IMR-90 (cell line): ENCODE data around the gene EIF6. TPM values are rescaled to one million over a fixed set of nuclear protein-coding genes. Genes with fewer than 3 reads are reported as not detected.

Experiments used
- ATAC-seq: fragments of 200-7000 bp; cut with Tn5 transposase; 2 replicates; pipeline ENCODE4 v1.9.1; 2020; ENCODE audit warnings: low read depth, mild to moderate bottlenecking, moderate library complexity
- BruUV-seq: library from RNA; stranded (reverse); fragments of 400-500 nt; replicated peaks from 2 replicates; lab custom pipeline; 2021; lab: Mats Ljungman, UMichigan
- CTCF ChIA-PET: fragments of 300-600 bp; formaldehyde crosslinking; extraction: SDS; loops from one replicate; lab custom pipeline; 2021; ENCODE audit warnings: antibody characterized with exemption; lab: Yijun Ruan, JAX
- POLR2A ChIA-PET: fragments of 300-600 bp; sonication (Branson Sonifier 250); formaldehyde crosslinking; loops from one replicate; lab custom pipeline; 2022; ENCODE audit warnings: antibody characterized with exemption; ENCODE audit not compliant: unreplicated experiment; lab: Charles Lee
- DNase-seq: peaks from one replicate; pipeline ENCODE4 v3.0.0; 2013
- H2AFZ ChIP-seq: replicated peaks from 2 replicates; pipeline ENCODE3; 2013; ENCODE audit warnings: low read length, mild to moderate bottlenecking; ENCODE audit not compliant: poor library complexity
- H2AK5ac ChIP-seq: 2 replicates; pipeline ENCODE4 v1.6.1; 2013; ENCODE audit warnings: low read depth, low read length, inconsistent platforms
- H2AK9ac ChIP-seq: replicated peaks from 2 replicates; pipeline ENCODE3; 2013; ENCODE audit warnings: mild to moderate bottlenecking, low read depth, low read length, moderate library complexity; ENCODE audit not compliant: poor library complexity
- H2BK120ac ChIP-seq: 2 replicates; pipeline ENCODE4 v1.6.1; 2013; ENCODE audit warnings: low read depth, low read length, inconsistent platforms
- H2BK15ac ChIP-seq: 3 replicates; pipeline ENCODE4 v1.6.1; 2013; ENCODE audit warnings: low read depth, low read length, inconsistent platforms
- H2BK20ac ChIP-seq: 2 replicates; pipeline ENCODE4 v1.6.1; 2013; ENCODE audit warnings: low read depth, mild to moderate bottlenecking, inconsistent platforms, low read length, moderate library complexity
- H2BK5ac ChIP-seq: 2 replicates; pipeline ENCODE4 v1.6.1; 2013; ENCODE audit warnings: mild to moderate bottlenecking, low read depth, low read length, inconsistent platforms; ENCODE audit not compliant: poor library complexity, severe bottlenecking
- H3K14ac ChIP-seq: replicated peaks from 2 replicates; pipeline ENCODE4 v1.6.1; 2013; ENCODE audit warnings: low read depth, low read length, inconsistent platforms
- H3K18ac ChIP-seq: 2 replicates; pipeline ENCODE4 v1.6.1; 2013; ENCODE audit warnings: low read depth, low read length, control low read depth
- H3K23ac ChIP-seq: 2 replicates; pipeline ENCODE4 v1.6.1; 2013; ENCODE audit warnings: low read depth, low read length, inconsistent platforms
- H3K27ac ChIP-seq: 2 replicates; pipeline ENCODE4 v1.5.1; 2013; ENCODE audit warnings: mild to moderate bottlenecking, control low read depth, low read length; ENCODE audit not compliant: insufficient read depth
- H3K27me3 ChIP-seq: 2 replicates; pipeline ENCODE4 v1.6.1; 2013; ENCODE audit warnings: low read length; ENCODE audit not compliant: control insufficient read depth, insufficient read depth
- H3K36me3 ChIP-seq: 2 replicates; pipeline ENCODE4 v1.6.1; 2013; ENCODE audit warnings: low read length, mixed read lengths; ENCODE audit not compliant: control insufficient read depth, insufficient read depth
- H3K4ac ChIP-seq: 2 replicates; pipeline ENCODE4 v1.6.1; 2013; ENCODE audit warnings: low read depth, low read length, inconsistent platforms
- H3K4me1 ChIP-seq: 2 replicates; pipeline ENCODE4 v1.6.1; 2013; ENCODE audit warnings: low read length, mixed read lengths; ENCODE audit not compliant: control insufficient read depth, insufficient read depth
- H3K4me2 ChIP-seq: 2 replicates; pipeline ENCODE4 v1.6.1; 2013; ENCODE audit warnings: low read depth, mild to moderate bottlenecking, control low read depth, low read length, moderate library complexity
- H3K4me3 ChIP-seq: 2 replicates; pipeline ENCODE4 v1.5.1; 2013; ENCODE audit warnings: low read depth, mild to moderate bottlenecking, control low read depth, low read length, moderate library complexity; ENCODE audit not compliant: insufficient read depth
- H3K56ac ChIP-seq: 2 replicates; pipeline ENCODE4 v1.6.1; 2013; ENCODE audit warnings: low read length, inconsistent platforms; ENCODE audit not compliant: insufficient read depth; ENCODE audit errors: extremely low read depth
- H3K79me1 ChIP-seq, 2 experiments: 2 replicates each; pipeline ENCODE4 v1.6.1; 2013; ENCODE audit warnings: low read length in 2 of 2, inconsistent platforms in 1 of 2, low read depth in 1 of 2
- H3K9ac ChIP-seq: 2 replicates; pipeline ENCODE4 v1.6.1; 2013; ENCODE audit warnings: low read depth, low read length, control low read depth
- H3K9me1 ChIP-seq: 2 replicates; pipeline ENCODE4 v1.6.1; 2013; ENCODE audit warnings: low read length, inconsistent platforms; ENCODE audit not compliant: insufficient read depth
- H3K9me3 ChIP-seq: 2 replicates; pipeline ENCODE4 v1.6.1; 2013; ENCODE audit warnings: low read length; ENCODE audit not compliant: control insufficient read depth, insufficient read depth
- H4K20me1 ChIP-seq: 2 replicates; pipeline ENCODE4 v1.6.1; 2013; ENCODE audit warnings: low read length, inconsistent platforms; ENCODE audit not compliant: insufficient read depth
- H4K5ac ChIP-seq: 2 replicates; pipeline ENCODE4 v1.6.1; 2013; ENCODE audit warnings: mild to moderate bottlenecking, low read depth, low read length, control low read depth
- H4K8ac ChIP-seq, 2 experiments: 2 replicates each; pipeline ENCODE4 v1.6.1; 2013; ENCODE audit warnings: low read depth in 2 of 2, low read length in 2 of 2, control low read depth in 1 of 2, inconsistent platforms in 1 of 2
- H4K91ac ChIP-seq: 2 replicates; pipeline ENCODE4 v1.6.1; 2013; ENCODE audit warnings: low read depth, low read length, inconsistent platforms; ENCODE audit not compliant: insufficient read depth
- BHLHE40 ChIP-seq: fragments of 150-350 bp; IDR thresholded peaks from 2 replicates; pipeline ENCODE4 v1.6.1; 2016; ENCODE audit warnings: mild to moderate bottlenecking, low read depth, low read length
- CEBPB ChIP-seq: IDR thresholded peaks from 2 replicates; pipeline ENCODE4 v1.6.1; 2012; ENCODE audit warnings: low read depth, low read length, improper control_type of control experiment
- CHD1 ChIP-seq: IDR thresholded peaks from 2 replicates; pipeline ENCODE4 v1.6.1; 2012; ENCODE audit warnings: low read depth, low read length, improper control_type of control experiment
- CTCF ChIP-seq: conservative IDR thresholded peaks from 2 replicates; pipeline ENCODE4 v1.5.1; 2012; ENCODE audit warnings: mild to moderate bottlenecking, low read depth, low read length, improper control_type of control experiment
- FOS ChIP-seq: fragments of 150-350 bp; IDR thresholded peaks from 2 replicates; pipeline ENCODE4 v1.6.1; 2016; ENCODE audit warnings: low read depth, low read length
- MAFK ChIP-seq: IDR thresholded peaks from 2 replicates; pipeline ENCODE4 v1.6.1; 2012; ENCODE audit warnings: low read depth, low read length, improper control_type of control experiment
- MAZ ChIP-seq: IDR thresholded peaks from 2 replicates; pipeline ENCODE4 v1.6.1; 2012; ENCODE audit warnings: low read depth, mild to moderate bottlenecking, low read length, improper control_type of control experiment, moderate library complexity, borderline replicate concordance
- MXI1 ChIP-seq: IDR thresholded peaks from 2 replicates; pipeline ENCODE4 v1.6.1; 2012; ENCODE audit warnings: low read depth, mild to moderate bottlenecking, low read length, moderate library complexity, borderline replicate concordance
- NFE2L2 ChIP-seq: fragments of 150-350 bp; IDR thresholded peaks from 2 replicates; pipeline ENCODE4 v1.6.1; 2016; ENCODE audit warnings: low read depth, mild to moderate bottlenecking, low read length
- POLR2A ChIP-seq: IDR thresholded peaks from 2 replicates; pipeline ENCODE4 v1.6.1; 2012; ENCODE audit warnings: mild to moderate bottlenecking, low read depth, low read length
- RAD21 ChIP-seq: IDR thresholded peaks from 2 replicates; pipeline ENCODE4 v1.6.1; 2012; ENCODE audit warnings: low read length, improper control_type of control experiment
- RCOR1 ChIP-seq: IDR thresholded peaks from 2 replicates; pipeline ENCODE4 v1.6.1; 2012; ENCODE audit warnings: mild to moderate bottlenecking, low read length, improper control_type of control experiment; ENCODE audit not compliant: insufficient replicate concordance
- RFX5 ChIP-seq: IDR thresholded peaks from 2 replicates; pipeline ENCODE4 v1.8.0; 2012; ENCODE audit warnings: low read depth, mild to moderate bottlenecking, low read length, moderate library complexity
- SMC3 ChIP-seq: fragments of 150-350 bp; IDR thresholded peaks from 2 replicates; pipeline ENCODE4 v1.6.1; 2016; ENCODE audit warnings: low read depth, mild to moderate bottlenecking, antibody characterized with exemption, low read length, moderate library complexity
- USF2 ChIP-seq: fragments of 150-350 bp; IDR thresholded peaks from 2 replicates; pipeline ENCODE4 v1.6.1; 2017; ENCODE audit warnings: mild to moderate bottlenecking, antibody characterized with exemption, low read length, low read depth
- WGBS, 2 experiments: methylation state at CpG; one replicate each; pipeline versions ENCODE4 v1.1.5 to v1.1.7; 2013; ENCODE audit warnings: missing lambda C conversion rate in 2 of 2; ENCODE audit not compliant: insufficient read length in 1 of 2; ENCODE audit errors: extremely low coverage in 2 of 2; 5-methylcytosine and 5-hydroxymethylcytosine counted together
- dilution Hi-C: fragments of 300-500 bp; cut with HindIII; formaldehyde crosslinking; loops from one replicate; pipeline ENCODE4 v1.14.3; 2018; ENCODE audit warnings: low sequenced_read_pairs; ENCODE audit not compliant: unreplicated experiment
- in situ Hi-C: fragments of 300-500 bp; cut with MboI; formaldehyde crosslinking; loops from 3 replicates; pipeline ENCODE4 v1.14.3; 2019; ENCODE audit warnings: low sequenced_read_pairs, inconsistent platforms, mixed read lengths
- intact Hi-C: fragments of 100-400 bp; cut with micrococcal nuclease; formaldehyde crosslinking; loops from 2 replicates; pipeline ENCODE4 v1.10.0; 2022
- polyA plus RNA-seq, 3 experiments: library from polyadenylated mRNA; depleted of rRNA; stranded (reverse); fragments of >200 nt; gene quantifications; 2 replicates each; pipeline ENCODE4 v1.2.3, GENCODE V29; 2012; ENCODE audit warnings: low replicate concordance in 1 of 3
- total RNA-seq: library from RNA; depleted of rRNA; stranded (reverse); fragments of >200 nt; gene quantifications from 2 replicates; pipeline ENCODE4 v1.2.3, GENCODE V29; 2012
- TF ChIP-seq, protein P1 (sequence below): fragments of 150-350 bp; IDR thresholded peaks from 2 replicates; pipeline ENCODE4 v1.6.1; 2016; ENCODE audit warnings: low read depth, mild to moderate bottlenecking, low read length, moderate library complexity, borderline replicate concordance

EIF6 gene
- total and polyA plus RNA-seq, 2 of the 4 experiments (the other 2 are of a cell fraction): 215 to 227 TPM

- no peaks in the 10 kb centered on the region for H3K9me3 ChIP-seq
- in situ Hi-C loops: no loop called here
- H2AFZ ChIP-seq: no peak overlapping the region
- peaks cover 42% of the 10 kb centered on the region for H3K36me3 ChIP-seq
- no peak overlapping the region for H3K4me2 ChIP-seq
- no peak overlapping the region for H3K23ac ChIP-seq
- H4K20me1 ChIP-seq: peaks cover 4% of the 10 kb centered on the region
- H4K8ac ChIP-seq: no peak overlapping the region
- 0 out of 2 replicates have a peak, but pooled peaks cover 6% of the 10 kb centered on the region for H3K9me1 ChIP-seq
- no peak overlapping the region for H2AK9ac ChIP-seq
- H3K27me3 ChIP-seq: no peaks in the 10 kb centered on the region
- H4K5ac ChIP-seq: no peak overlapping the region
- H3K14ac ChIP-seq: no peak overlapping the region
- peaks cover 30 to 83% of the 10 kb centered on the region in 2 experiments for H3K79me1 ChIP-seq
- H3K9ac ChIP-seq: no peak overlapping the region
- no peak overlapping the region for H2BK15ac ChIP-seq
- DNase-seq (no peak), ATAC-seq (no peak)
- TF ChIP-seq, protein P1, sequence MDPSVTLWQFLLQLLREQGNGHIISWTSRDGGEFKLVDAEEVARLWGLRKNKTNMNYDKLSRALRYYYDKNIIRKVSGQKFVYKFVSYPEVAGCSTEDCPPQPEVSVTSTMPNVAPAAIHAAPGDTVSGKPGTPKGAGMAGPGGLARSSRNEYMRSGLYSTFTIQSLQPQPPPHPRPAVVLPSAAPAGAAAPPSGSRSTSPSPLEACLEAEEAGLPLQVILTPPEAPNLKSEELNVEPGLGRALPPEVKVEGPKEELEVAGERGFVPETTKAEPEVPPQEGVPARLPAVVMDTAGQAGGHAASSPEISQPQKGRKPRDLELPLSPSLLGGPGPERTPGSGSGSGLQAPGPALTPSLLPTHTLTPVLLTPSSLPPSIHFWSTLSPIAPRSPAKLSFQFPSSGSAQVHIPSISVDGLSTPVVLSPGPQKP: no peak
- TF ChIP-seq CTCF: no peak
- TF ChIP-seq RAD21: no peak
- TF ChIP-seq POLR2A: no peak
- no peak for TF ChIP-seq CEBPB
- no peak for TF ChIP-seq RCOR1
- TF ChIP-seq MXI1: no peak
- no peak for TF ChIP-seq MAFK
- no peak for TF ChIP-seq NFE2L2
- TF ChIP-seq CHD1: no peak
- TF ChIP-seq MAZ: no peak
- TF ChIP-seq SMC3: no peak
- TF ChIP-seq RFX5: no peak
- no peak for TF ChIP-seq FOS
- no peak for TF ChIP-seq USF2
- TF ChIP-seq BHLHE40: no peak
- no peak overlapping the region for H2AK5ac ChIP-seq
- no peak overlapping the region for H2BK20ac ChIP-seq
- H2BK120ac ChIP-seq: no peak overlapping the region
- H3K4me3 ChIP-seq: no peak overlapping the region
- H3K56ac ChIP-seq: no peak overlapping the region
- no peak overlapping the region for H3K27ac ChIP-seq
- no TSS peak for BruUV-seq
- dilution Hi-C loops: no loop called here
- ChIA-PET POLR2A (no interaction called here), CTCF (no interaction called here)
- intact Hi-C loops: loop anchor here (10.0 kb wide), 2 partner anchors 155 to 405 kb away; partner anchors contain the start of genes ACSS2, GDF5 and GGT7
- H3K4me1 ChIP-seq: peaks cover 10% of the 10 kb centered on the region
- no peak overlapping the region for H4K91ac ChIP-seq
- 85% methylated on average over 4 of the region's 7 CpGs; no CpG with 5 or more reads in 1 of the 2 experiments for WGBS, 2 experiments
- no peak overlapping the region for H3K18ac ChIP-seq
- no peak overlapping the region for H2BK5ac ChIP-seq
- no peak overlapping the region for H3K4ac ChIP-seq
Measured at GRCh38 chr20:35279533-35280174, 4.9 kb downstream of the EIF6 start.
